ENCODE measurements around the gene HSP90AB1.

Gene HSP90AB1

GRCh38 chr6:44269921-44270525 is 23.1 kb downstream of the HSP90AB1 start, which contains the start of gene TMEM151B:
TSS of gene TMEM151B (plus strand) at chr6:44270450. CDS start at chr6:44270743, 293 bp downstream.
- DNase-seq: no peak

GRCh38 chr6:44270526-44271405 is 23.9 kb downstream of the HSP90AB1 start:
- no peak for DNase-seq

GRCh38 chr6:44271406-44271723 is 24.5 kb downstream of the HSP90AB1 start:
- no peak for DNase-seq

- no peak for DNase-seq
Measured at GRCh38 chr6:44271914-44272313, 25.0 kb downstream of the HSP90AB1 start.

- no peak for DNase-seq
Measured at GRCh38 chr6:44272529-44272928, 25.6 kb downstream of the HSP90AB1 start.

GRCh38 chr6:44272999-44273566 is 26.2 kb downstream of the HSP90AB1 start:
- DNase-seq: no peak

GRCh38 chr6:44273617-44274016 is 26.7 kb downstream of the HSP90AB1 start:
- no peak for DNase-seq

- no peak for DNase-seq
Measured at GRCh38 chr6:44275271-44275748, 28.4 kb downstream of the HSP90AB1 start.

GRCh38 chr6:44275749-44276648 is 29.1 kb downstream of the HSP90AB1 start:
- no peak for DNase-seq

GRCh38 chr6:44276667-44277640 is 30.1 kb downstream of the HSP90AB1 start:
- no peak for DNase-seq

GRCh38 chr6:44277763-44278162 is 30.9 kb downstream of the HSP90AB1 start:
- no peak for DNase-seq

- no peak for DNase-seq
Measured at GRCh38 chr6:44278315-44278714, 31.4 kb downstream of the HSP90AB1 start.

- no peak for DNase-seq
Measured at GRCh38 chr6:44278774-44279697, 32.1 kb downstream of the HSP90AB1 start.

- no peak for DNase-seq
Measured at GRCh38 chr6:44284121-44284520, 37.2 kb downstream of the HSP90AB1 start.

GRCh38 chr6:44284867-44285266 is 38.0 kb downstream of the HSP90AB1 start:
- no peak for DNase-seq

GRCh38 chr6:44285552-44286284 is 38.8 kb downstream of the HSP90AB1 start:
- DNase-seq: no peak

- DNase-seq: no peak
Measured at GRCh38 chr6:44286285-44286565, 39.3 kb downstream of the HSP90AB1 start.

GRCh38 chr6:44286747-44287146 is 39.8 kb downstream of the HSP90AB1 start:
- no peak for DNase-seq

GRCh38 chr6:44289726-44290260 is 42.9 kb downstream of the HSP90AB1 start:
- DNase-seq: no peak

GRCh38 chr6:44291841-44292240 is 44.9 kb downstream of the HSP90AB1 start:
- no peak for DNase-seq

All from CD4-positive, alpha-beta T cell treated with Interleukin-4 for 4 hours (primary cell).